HEK293 (cell line): ENCODE data around the gene MN1.

ENCODE experiments used
- IKZF3 ChIP-seq: fragments of 450-650 bp; IDR thresholded peaks from 2 replicates; pipeline ENCODE4 v1.5.0; 2018; ENCODE audit warnings: missing biosample characterization, mild to moderate bottlenecking, missing genetic modification characterization, moderate library complexity
- MEIS1 ChIP-seq: sonication (generic); formaldehyde crosslinking; IDR thresholded peaks from 2 replicates; pipeline ENCODE4 v1.8.1; 2022; ENCODE audit warnings: missing genetic modification reagents, mild to moderate bottlenecking, borderline replicate concordance
- PRDM1 ChIP-seq: fragments of 450-650 bp; formaldehyde crosslinking; IDR thresholded peaks from 2 replicates; pipeline ENCODE4; 2016; ENCODE audit warnings: missing biosample characterization, missing genetic modification characterization
- ZBTB1 ChIP-seq: fragments of 450-650 bp; formaldehyde crosslinking; IDR thresholded peaks from 2 replicates; pipeline ENCODE4 v1.5.1; 2016; ENCODE audit warnings: missing biosample characterization, missing genetic modification characterization
- ZNF10 ChIP-seq: fragments of 450-650 bp; formaldehyde crosslinking; IDR thresholded peaks from 2 replicates; pipeline ENCODE4 v1.5.1; 2017; ENCODE audit warnings: missing biosample characterization, missing genetic modification characterization
- ZNF121 ChIP-seq: fragments of 450-650 bp; formaldehyde crosslinking; IDR thresholded peaks from 2 replicates; pipeline ENCODE4 v1.5.1; 2016; ENCODE audit warnings: missing biosample characterization, missing genetic modification characterization
- ZNF146 ChIP-seq: fragments of 450-650 bp; formaldehyde crosslinking; IDR thresholded peaks from 2 replicates; pipeline ENCODE4 v1.5.1; 2016; ENCODE audit warnings: missing biosample characterization, missing genetic modification characterization
- ZNF2 ChIP-seq: fragments of 450-650 bp; formaldehyde crosslinking; IDR thresholded peaks from 2 replicates; pipeline ENCODE4 v1.5.1; 2016; ENCODE audit warnings: missing biosample characterization, missing genetic modification characterization
- ZNF214 ChIP-seq: fragments of 450-650 bp; formaldehyde crosslinking; IDR thresholded peaks from 2 replicates; pipeline ENCODE4 v1.5.1; 2017; ENCODE audit warnings: missing biosample characterization, mild to moderate bottlenecking, missing genetic modification characterization, borderline replicate concordance
- ZNF221 ChIP-seq: fragments of 450-650 bp; formaldehyde crosslinking; IDR thresholded peaks from 2 replicates; pipeline ENCODE4 v1.5.1; 2017; ENCODE audit warnings: missing biosample characterization, missing genetic modification characterization, borderline replicate concordance
- ZNF404 ChIP-seq: fragments of 450-650 bp; formaldehyde crosslinking; IDR thresholded peaks from 2 replicates; pipeline ENCODE4 v1.5.1; 2017; ENCODE audit warnings: missing biosample characterization, missing genetic modification characterization
- ZNF544 ChIP-seq: fragments of 450-650 bp; formaldehyde crosslinking; IDR thresholded peaks from 2 replicates; pipeline ENCODE4 v1.5.0; 2017; ENCODE audit warnings: missing biosample characterization, missing genetic modification characterization
- ZNF549 ChIP-seq: fragments of 450-650 bp; IDR thresholded peaks from 2 replicates; pipeline ENCODE4 v1.5.1; 2018; ENCODE audit warnings: missing biosample characterization, missing genetic modification characterization, mild to moderate bottlenecking, inconsistent platforms, moderate library complexity
- ZNF558 ChIP-seq: fragments of 450-650 bp; formaldehyde crosslinking; IDR thresholded peaks from 2 replicates; pipeline ENCODE4 v1.5.1; 2016; ENCODE audit warnings: missing biosample characterization, missing genetic modification characterization
- ZNF600 ChIP-seq: fragments of 450-650 bp; formaldehyde crosslinking; IDR thresholded peaks from 2 replicates; pipeline ENCODE4 v1.5.1; 2016; ENCODE audit warnings: missing biosample characterization, missing genetic modification characterization
- ZNF624 ChIP-seq: fragments of 450-650 bp; formaldehyde crosslinking; IDR thresholded peaks from 2 replicates; pipeline ENCODE4 v1.5.1; 2017; ENCODE audit warnings: missing biosample characterization, missing genetic modification characterization
- ZNF629 ChIP-seq: fragments of 450-650 bp; formaldehyde crosslinking; IDR thresholded peaks from 2 replicates; pipeline ENCODE4 v1.5.1; 2017; ENCODE audit warnings: missing biosample characterization, missing genetic modification characterization
- ZNF76 ChIP-seq: fragments of 450-650 bp; formaldehyde crosslinking; IDR thresholded peaks from 2 replicates; pipeline ENCODE4; 2016; ENCODE audit warnings: low read depth, missing biosample characterization, missing genetic modification characterization, borderline replicate concordance
- ZNF768 ChIP-seq: fragments of 450-650 bp; formaldehyde crosslinking; IDR thresholded peaks from 2 replicates; pipeline ENCODE4 v1.5.1; 2018; ENCODE audit warnings: missing biosample characterization, mild to moderate bottlenecking, missing genetic modification characterization
- ZNF785 ChIP-seq: fragments of 450-650 bp; formaldehyde crosslinking; IDR thresholded peaks from 2 replicates; pipeline ENCODE4 v1.5.1; 2016; ENCODE audit warnings: missing biosample characterization, missing genetic modification characterization
- ZNF791 ChIP-seq: fragments of 450-650 bp; formaldehyde crosslinking; IDR thresholded peaks from 2 replicates; pipeline ENCODE4 v1.5.1; 2016; ENCODE audit warnings: missing biosample characterization, missing genetic modification characterization
- ZXDB ChIP-seq: fragments of 450-650 bp; formaldehyde crosslinking; IDR thresholded peaks from 2 replicates; pipeline ENCODE4 v1.5.1; 2016; ENCODE audit warnings: missing biosample characterization, missing genetic modification characterization
- TF ChIP-seq, protein P1 (sequence below): fragments of 450-650 bp; formaldehyde crosslinking; conservative IDR thresholded peaks from 2 replicates; pipeline ENCODE4 v1.5.1; 2016; ENCODE audit warnings: low read depth, missing biosample characterization, missing genetic modification characterization
- TF ChIP-seq, protein P2 (sequence below): fragments of 450-650 bp; formaldehyde crosslinking; IDR thresholded peaks from 2 replicates; pipeline ENCODE4 v1.5.1; 2016; ENCODE audit warnings: missing biosample characterization, missing genetic modification characterization
- TF ChIP-seq, protein P3 (sequence below): fragments of 450-650 bp; formaldehyde crosslinking; IDR thresholded peaks from 2 replicates; pipeline ENCODE4 v1.5.1; 2016; ENCODE audit warnings: missing biosample characterization, missing genetic modification characterization
- TF ChIP-seq, protein P4 (sequence below): fragments of 450-650 bp; formaldehyde crosslinking; IDR thresholded peaks from 2 replicates; pipeline ENCODE4 v1.5.1; 2016; ENCODE audit warnings: missing biosample characterization, missing genetic modification characterization
- TF ChIP-seq, protein P5 (sequence below): fragments of 450-650 bp; formaldehyde crosslinking; IDR thresholded peaks from 2 replicates; pipeline ENCODE4 v1.5.1; 2016; ENCODE audit warnings: missing biosample characterization, missing genetic modification characterization, borderline replicate concordance
- TF ChIP-seq, protein P6 (sequence below): fragments of 450-650 bp; formaldehyde crosslinking; IDR thresholded peaks from 2 replicates; pipeline ENCODE4 v1.5.1; 2016; ENCODE audit warnings: missing biosample characterization, missing genetic modification characterization

MN1 gene

DNA sequence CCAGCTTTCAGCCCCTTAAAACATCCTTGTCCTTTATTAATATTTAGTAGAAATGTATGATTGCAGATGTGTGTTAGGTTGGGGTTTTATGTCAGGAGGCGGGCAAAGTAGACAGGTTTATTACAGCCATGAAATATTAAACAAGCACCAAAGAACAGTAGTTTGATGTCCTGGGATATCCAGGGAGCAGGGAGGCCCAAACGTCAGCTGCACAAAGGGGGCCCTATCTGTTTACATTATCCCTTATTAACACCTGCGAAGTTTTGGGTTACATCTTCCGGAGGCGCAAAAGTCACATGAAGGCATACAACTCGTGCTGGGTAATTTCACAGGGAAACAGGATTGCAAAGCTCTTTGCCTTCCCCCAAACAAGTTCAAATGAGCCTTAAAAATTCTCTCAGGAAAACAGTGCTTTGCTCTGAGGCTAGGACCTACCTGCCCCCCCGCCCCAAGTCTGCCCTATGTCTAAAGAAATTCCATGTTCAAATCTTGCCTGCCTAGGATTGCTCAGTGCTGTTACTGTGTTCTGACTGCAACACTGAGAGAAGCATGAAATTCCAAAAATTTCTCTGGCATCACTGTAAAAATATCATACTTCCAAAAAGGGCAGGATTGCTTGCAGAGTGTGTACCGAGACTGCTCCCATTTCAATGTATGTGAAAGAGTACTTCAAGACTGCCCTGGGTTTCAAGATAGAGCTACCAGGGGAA is 8.9 kb downstream of the MN1 start (continued):
- TF ChIP-seq ZNF2 (no peak), ZNF624 (tag by site-specific recombination) (no peak), ZNF404 (tag by site-specific recombination) (no peak), ZNF146 (tag by site-specific recombination) (no peak), ZNF791 (no peak), MEIS1 (CRISPR knock-in tag) (no peak), ZNF629 (peak; percentile 39; the same call in 1 of the 2 replicates), ZNF221 (tag by site-specific recombination) (no peak), ZNF549 (tag by site-specific recombination) (no peak), ZNF785 (tag by site-specific recombination) (no peak), ZNF600 (tag by site-specific recombination) (no peak), ZNF121 (tag by site-specific recombination) (no peak), ZXDB (tag by site-specific recombination) (peak; percentile 67), ZNF76 (tag by site-specific recombination) (no peak), ZNF10 (no peak), ZBTB1 (tag by site-specific recombination) (no peak), PRDM1 (no peak), ZNF558 (tag by site-specific recombination) (no peak), ZNF214 (tag by site-specific recombination) (no peak), IKZF3 (tag by site-specific recombination) (peak; percentile 35; the same call in 1 of the 2 replicates), ZNF768 (tag by site-specific recombination) (no peak), ZNF544 (tag by site-specific recombination) (no peak)
- TF ChIP-seq, protein P1, sequence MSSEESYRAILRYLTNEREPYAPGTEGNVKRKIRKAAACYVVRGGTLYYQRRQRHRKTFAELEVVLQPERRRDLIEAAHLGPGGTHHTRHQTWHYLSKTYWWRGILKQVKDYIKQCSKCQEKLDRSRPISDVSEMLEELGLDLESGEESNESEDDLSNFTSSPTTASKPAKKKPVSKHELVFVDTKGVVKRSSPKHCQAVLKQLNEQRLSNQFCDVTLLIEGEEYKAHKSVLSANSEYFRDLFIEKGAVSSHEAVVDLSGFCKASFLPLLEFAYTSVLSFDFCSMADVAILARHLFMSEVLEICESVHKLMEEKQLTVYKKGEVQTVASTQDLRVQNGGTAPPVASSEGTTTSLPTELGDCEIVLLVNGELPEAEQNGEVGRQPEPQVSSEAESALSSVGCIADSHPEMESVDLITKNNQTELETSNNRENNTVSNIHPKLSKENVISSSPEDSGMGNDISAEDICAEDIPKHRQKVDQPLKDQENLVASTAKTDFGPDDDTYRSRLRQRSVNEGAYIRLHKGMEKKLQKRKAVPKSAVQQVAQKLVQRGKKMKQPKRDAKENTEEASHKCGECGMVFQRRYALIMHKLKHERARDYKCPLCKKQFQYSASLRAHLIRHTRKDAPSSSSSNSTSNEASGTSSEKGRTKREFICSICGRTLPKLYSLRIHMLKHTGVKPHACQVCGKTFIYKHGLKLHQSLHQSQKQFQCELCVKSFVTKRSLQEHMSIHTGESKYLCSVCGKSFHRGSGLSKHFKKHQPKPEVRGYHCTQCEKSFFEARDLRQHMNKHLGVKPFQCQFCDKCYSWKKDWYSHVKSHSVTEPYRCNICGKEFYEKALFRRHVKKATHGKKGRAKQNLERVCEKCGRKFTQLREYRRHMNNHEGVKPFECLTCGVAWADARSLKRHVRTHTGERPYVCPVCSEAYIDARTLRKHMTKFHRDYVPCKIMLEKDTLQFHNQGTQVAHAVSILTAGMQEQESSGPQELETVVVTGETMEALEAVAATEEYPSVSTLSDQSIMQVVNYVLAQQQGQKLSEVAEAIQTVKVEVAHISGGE (tag by site-specific recombination) = peak; percentile 53
- TF ChIP-seq, protein P2, sequence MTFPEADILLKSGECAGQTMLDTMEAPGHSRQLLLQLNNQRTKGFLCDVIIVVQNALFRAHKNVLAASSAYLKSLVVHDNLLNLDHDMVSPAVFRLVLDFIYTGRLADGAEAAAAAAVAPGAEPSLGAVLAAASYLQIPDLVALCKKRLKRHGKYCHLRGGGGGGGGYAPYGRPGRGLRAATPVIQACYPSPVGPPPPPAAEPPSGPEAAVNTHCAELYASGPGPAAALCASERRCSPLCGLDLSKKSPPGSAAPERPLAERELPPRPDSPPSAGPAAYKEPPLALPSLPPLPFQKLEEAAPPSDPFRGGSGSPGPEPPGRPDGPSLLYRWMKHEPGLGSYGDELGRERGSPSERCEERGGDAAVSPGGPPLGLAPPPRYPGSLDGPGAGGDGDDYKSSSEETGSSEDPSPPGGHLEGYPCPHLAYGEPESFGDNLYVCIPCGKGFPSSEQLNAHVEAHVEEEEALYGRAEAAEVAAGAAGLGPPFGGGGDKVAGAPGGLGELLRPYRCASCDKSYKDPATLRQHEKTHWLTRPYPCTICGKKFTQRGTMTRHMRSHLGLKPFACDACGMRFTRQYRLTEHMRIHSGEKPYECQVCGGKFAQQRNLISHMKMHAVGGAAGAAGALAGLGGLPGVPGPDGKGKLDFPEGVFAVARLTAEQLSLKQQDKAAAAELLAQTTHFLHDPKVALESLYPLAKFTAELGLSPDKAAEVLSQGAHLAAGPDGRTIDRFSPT (tag by site-specific recombination) = no peak
- TF ChIP-seq, protein P3, sequence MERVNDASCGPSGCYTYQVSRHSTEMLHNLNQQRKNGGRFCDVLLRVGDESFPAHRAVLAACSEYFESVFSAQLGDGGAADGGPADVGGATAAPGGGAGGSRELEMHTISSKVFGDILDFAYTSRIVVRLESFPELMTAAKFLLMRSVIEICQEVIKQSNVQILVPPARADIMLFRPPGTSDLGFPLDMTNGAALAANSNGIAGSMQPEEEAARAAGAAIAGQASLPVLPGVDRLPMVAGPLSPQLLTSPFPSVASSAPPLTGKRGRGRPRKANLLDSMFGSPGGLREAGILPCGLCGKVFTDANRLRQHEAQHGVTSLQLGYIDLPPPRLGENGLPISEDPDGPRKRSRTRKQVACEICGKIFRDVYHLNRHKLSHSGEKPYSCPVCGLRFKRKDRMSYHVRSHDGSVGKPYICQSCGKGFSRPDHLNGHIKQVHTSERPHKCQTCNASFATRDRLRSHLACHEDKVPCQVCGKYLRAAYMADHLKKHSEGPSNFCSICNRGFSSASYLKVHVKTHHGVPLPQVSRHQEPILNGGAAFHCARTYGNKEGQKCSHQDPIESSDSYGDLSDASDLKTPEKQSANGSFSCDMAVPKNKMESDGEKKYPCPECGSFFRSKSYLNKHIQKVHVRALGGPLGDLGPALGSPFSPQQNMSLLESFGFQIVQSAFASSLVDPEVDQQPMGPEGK = peak; percentile 68
- TF ChIP-seq, protein P4, sequence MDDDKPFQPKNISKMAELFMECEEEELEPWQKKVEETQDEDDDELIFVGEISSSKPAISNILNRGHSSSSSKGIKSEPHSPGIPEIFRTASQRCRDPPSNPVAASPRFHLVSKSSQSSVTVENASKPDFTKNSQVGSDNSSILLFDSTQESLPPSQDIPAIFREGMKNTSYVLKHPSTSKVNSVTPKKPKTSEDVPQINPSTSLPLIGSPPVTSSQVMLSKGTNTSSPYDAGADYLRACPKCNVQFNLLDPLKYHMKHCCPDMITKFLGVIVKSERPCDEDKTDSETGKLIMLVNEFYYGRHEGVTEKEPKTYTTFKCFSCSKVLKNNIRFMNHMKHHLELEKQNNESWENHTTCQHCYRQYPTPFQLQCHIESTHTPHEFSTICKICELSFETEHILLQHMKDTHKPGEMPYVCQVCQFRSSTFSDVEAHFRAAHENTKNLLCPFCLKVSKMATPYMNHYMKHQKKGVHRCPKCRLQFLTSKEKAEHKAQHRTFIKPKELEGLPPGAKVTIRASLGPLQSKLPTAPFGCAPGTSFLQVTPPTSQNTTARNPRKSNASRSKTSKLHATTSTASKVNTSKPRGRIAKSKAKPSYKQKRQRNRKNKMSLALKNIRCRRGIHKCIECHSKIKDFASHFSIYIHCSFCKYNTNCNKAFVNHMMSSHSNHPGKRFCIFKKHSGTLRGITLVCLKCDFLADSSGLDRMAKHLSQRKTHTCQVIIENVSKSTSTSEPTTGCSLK (tag by site-specific recombination) = no peak
- TF ChIP-seq, protein P5, sequence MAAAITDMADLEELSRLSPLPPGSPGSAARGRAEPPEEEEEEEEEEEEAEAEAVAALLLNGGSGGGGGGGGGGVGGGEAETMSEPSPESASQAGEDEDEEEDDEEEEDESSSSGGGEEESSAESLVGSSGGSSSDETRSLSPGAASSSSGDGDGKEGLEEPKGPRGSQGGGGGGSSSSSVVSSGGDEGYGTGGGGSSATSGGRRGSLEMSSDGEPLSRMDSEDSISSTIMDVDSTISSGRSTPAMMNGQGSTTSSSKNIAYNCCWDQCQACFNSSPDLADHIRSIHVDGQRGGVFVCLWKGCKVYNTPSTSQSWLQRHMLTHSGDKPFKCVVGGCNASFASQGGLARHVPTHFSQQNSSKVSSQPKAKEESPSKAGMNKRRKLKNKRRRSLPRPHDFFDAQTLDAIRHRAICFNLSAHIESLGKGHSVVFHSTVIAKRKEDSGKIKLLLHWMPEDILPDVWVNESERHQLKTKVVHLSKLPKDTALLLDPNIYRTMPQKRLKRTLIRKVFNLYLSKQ = no peak
- TF ChIP-seq, protein P6, sequence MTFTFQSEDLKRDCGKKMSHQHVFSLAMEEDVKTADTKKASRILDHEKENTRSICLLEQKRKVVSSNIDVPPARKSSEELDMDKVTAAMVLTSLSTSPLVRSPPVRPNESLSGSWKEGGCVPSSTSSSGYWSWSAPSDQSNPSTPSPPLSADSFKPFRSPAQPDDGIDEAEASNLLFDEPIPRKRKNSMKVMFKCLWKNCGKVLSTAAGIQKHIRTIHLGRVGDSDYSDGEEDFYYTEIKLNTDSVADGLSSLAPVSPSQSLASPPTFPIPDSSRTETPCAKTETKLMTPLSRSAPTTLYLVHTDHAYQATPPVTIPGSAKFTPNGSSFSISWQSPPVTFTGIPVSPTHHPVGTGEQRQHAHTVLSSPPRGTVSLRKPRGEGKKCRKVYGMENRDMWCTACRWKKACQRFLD (tag by site-specific recombination) = no peak
